Measurements from ENCODE around the gene LIF. TPM values are rescaled to one million over a fixed set of nuclear protein-coding genes. Genes with fewer than 3 reads are reported as not detected.

The LIF gene
- total RNA-seq, 2 donors from 2014 or later: 1.8 to 5.3 TPM

DNA sequence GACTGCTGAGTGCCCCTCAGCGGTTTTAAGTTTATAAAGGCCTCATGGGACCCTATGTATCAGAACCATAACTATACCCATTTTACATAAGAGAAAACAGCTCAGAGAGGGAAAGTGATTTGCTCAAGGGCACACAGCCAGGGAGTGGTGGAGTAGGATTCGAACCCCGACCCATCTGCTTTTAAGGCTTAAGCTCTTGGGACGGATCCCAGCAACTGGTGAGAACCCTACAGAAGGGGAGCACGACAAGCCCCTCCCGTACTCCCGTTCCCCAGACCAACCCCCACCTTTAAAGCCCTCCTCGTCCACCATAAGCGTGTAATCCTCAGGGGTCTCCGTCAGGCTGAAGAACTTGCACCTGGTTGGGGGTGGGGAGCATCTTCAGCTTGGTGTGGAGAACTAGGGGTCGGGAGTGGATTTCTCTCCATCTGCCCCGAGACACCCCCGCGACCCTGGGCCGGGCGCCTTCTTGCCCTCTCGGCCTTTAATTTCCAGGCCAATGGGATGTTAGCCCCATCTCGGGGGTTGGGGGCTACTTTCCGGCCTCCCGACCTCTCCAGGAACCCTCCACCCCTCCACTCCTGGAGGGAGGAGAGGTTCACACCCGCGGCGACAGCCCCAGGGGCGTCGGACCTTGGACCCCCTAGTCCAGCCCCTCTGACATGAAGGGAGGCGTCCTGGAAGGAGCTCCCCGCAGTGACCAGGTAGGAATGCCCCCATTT lies 42.0 kb upstream of the LIF start:
- DNase-seq (no peak), ATAC-seq (no peak)
- Mint-ChIP-seq H3K36me3 (ENCODE audit: low read depth) (peaks cover 4% of the 10 kb centered on the region), H3K27me3 (no peaks in the 10 kb centered on the region), H3K4me1 (peaks cover 28% of the 10 kb centered on the region), H3K27ac (peak overlapping the region; percentile 24), H3K4me3 (peak overlapping the region; percentile 92)
- no peaks in the 10 kb centered on the region for H3K9me3 ChIP-seq (ENCODE audit: control insufficient read depth, low read length, poor library complexity, severe bottlenecking)

DNA sequence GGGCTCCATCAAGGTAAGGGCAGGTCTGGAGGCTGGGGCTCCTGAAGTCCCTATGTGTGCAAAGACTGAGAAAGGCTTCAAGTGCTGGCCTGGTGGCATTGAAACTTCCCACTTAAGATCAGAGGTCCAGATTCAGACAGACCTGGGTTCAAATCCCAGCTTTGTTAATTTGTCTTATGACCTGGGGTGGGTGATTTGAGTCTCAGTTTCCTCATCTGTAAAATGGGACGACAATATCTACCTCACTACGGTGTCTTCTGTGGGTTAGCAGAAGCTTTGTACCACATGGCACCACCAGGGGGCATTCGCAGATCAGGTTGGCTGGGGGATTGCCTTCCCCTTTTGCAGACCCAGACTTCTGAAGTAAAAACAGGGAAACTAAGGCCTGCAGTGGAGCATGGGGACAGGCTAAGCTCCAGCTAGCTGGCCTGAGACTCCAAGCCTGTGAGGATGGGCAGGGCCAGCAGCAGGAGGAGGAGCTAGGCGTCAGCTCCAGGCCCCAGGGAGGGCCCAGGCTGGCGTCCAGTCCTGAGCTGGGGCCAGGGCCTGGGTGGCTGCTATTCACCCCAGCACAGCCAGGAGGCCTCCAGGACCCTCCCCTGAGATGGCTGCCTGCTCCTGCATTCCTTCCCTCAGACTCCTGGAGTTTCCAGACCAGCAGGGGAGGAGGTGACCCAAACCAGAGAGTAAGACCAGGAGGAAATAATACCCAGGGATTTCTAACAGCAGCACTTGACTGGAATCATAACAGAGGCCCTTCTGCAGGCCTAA lies 41.3 kb upstream of the LIF start:
- Mint-ChIP-seq H3K36me3 (ENCODE audit: low read depth) (peaks cover 3% of the 10 kb centered on the region), H3K27ac (peak overlapping the region; percentile 24), H3K4me1 (peaks cover 33% of the 10 kb centered on the region), H3K4me3 (peak overlapping the region; percentile 92), H3K27me3 (no peaks in the 10 kb centered on the region)
- peak; percentile 57 for ATAC-seq
- DNase-seq: peak; percentile 67 to 86 (median 74)
- H3K9me3 ChIP-seq (ENCODE audit: control insufficient read depth, low read length, poor library complexity, severe bottlenecking): no peaks in the 10 kb centered on the region

DNA sequence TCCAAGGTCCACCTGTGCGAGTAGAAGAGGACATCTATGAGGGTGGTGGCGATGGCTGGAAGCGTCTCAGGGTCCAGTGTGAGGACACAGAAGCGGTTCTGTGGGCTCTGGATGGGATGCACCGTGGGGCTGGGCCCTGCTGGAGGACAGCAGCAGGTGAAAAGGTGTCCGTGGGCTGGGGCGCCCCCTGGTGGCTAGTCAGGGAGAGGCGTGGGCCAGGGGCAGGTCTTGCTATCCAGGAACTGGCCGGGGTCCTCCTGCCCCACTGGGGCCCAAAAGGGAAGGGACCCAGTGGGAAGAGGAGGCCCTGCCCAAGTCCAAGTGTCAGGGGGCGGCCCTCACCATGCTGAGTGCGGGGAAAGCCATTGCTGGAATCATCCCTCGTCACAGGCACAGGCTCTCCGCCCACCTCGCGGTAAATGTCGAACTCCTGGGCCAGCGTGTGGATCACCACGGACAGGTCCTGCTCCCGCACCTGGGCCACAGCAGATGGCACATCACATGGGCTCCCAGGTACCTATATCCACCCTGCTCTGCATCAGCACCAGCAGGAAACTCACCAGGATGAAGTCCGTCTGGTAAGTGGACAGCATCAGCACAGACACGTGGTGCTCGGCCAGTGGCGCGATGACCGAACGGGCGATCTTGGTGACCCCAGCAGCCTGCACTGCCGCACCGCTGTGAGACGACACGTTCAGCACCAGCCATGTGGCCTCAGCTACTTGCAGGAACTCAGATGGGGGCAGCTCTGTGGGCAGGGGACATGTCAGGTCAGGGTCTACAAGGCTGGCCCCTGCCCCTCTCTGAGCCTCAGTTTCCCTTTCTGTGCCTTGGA lies 40.5 kb upstream of the LIF start:
- Mint-ChIP-seq H3K4me3 (peak overlapping the region; percentile 50), H3K36me3 (ENCODE audit: low read depth) (peaks cover 3% of the 10 kb centered on the region), H3K27ac (peak overlapping the region; percentile 79), H3K4me1 (peaks cover 37% of the 10 kb centered on the region), H3K27me3 (no peaks in the 10 kb centered on the region)
- no peaks in the 10 kb centered on the region for H3K9me3 ChIP-seq (ENCODE audit: control insufficient read depth, low read length, poor library complexity, severe bottlenecking)
- DNase-seq: peak; percentile 77 to 84 (median 82)
- ATAC-seq: peak; percentile 38

DNA sequence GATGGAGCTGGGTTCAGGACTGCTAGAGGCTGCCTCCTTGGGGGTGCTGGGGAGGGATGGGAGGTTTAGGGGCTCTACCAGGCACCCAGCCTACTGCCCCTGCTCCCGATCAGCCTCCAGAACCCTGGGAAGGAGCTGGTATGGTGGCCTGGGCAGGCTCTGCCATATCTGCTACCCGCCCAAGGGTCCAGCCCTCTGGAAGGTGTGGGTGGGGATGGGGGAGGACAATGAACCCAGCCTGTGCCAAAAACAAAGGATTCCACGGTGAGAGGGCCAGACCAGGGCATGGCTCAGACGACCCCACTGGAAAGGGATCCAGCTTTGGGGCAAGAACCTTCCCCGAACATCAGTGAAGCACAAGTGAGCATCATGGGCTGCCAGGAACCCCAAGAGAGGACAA lies 39.8 kb upstream of the LIF start:
- Mint-ChIP-seq H3K27ac (peak overlapping the region; percentile 79), H3K27me3 (no peaks in the 10 kb centered on the region), H3K36me3 (ENCODE audit: low read depth) (no peaks in the 10 kb centered on the region), H3K4me3 (peak overlapping the region; percentile 41), H3K4me1 (peaks cover 35% of the 10 kb centered on the region)
- H3K9me3 ChIP-seq (ENCODE audit: control insufficient read depth, low read length, poor library complexity, severe bottlenecking): no peaks in the 10 kb centered on the region
- no peak for ATAC-seq
- DNase-seq: no peak

DNA sequence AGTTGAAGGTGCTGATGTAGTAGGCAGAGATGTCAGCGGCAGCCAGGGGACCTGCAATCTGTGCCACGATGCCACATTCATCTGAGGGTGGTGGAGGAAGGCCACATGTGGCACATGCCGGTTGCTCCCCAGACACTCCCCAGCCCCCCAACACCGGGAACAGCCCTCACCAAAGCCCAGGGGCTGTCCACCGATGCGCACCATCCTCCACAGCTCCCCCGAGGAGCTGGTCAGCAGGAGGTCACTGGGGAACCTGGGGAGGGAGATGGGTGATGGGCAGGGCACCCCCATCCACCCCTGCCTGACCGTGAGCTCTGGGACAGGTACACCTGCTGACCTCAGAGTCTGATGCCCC lies 39.3 kb upstream of the LIF start:
- H3K27me3 Mint-ChIP-seq: no peaks in the 10 kb centered on the region
- H3K9me3 ChIP-seq (ENCODE audit: control insufficient read depth, low read length, poor library complexity, severe bottlenecking): no peaks in the 10 kb centered on the region
- DNase-seq (no peak), ATAC-seq (no peak)
- H3K4me3 Mint-ChIP-seq: no peak overlapping the region
- H3K27ac Mint-ChIP-seq: peak overlapping the region; percentile 79
- peaks cover 35% of the 10 kb centered on the region for H3K4me1 Mint-ChIP-seq
- H3K36me3 Mint-ChIP-seq (ENCODE audit: low read depth): no peaks in the 10 kb centered on the region

DNA sequence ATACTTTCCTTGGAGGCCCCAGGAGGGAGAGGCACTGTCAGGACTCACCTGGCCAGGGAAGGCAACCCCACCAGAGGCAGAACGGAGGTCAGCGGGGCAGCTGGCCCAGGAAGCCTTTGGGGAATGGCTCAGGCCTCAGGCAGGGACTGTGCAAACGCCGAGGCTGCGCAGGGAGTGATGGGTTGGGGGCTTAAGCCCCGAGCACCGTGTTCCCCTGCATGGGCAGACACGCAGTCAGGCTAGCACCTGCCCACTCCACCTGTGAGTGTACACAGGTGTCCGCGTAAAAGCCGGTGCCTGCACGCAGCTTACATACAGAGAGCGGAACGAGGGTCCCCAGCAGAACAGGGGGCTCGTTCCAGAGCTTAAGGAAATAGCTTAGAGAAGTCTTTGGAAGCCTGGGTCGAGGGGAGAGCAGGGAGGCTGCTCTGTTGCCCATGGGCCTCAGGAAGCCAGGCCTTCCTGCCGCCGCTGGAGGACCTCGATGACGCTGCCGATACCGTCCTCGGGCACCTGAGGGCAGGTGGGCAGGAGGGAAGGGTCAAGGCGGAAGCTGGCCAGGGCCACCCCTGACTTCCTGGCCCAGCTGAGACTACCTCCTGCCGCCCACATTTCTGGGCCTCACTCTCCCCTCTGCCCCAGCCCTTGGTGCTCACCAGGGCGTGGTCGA lies 38.8 kb upstream of the LIF start:
- Mint-ChIP-seq H3K4me1 (peaks cover 33% of the 10 kb centered on the region), H3K36me3 (ENCODE audit: low read depth) (no peaks in the 10 kb centered on the region), H3K27ac (no peak overlapping the region), H3K4me3 (peak overlapping the region; percentile 57), H3K27me3 (no peaks in the 10 kb centered on the region)
- DNase-seq (no peak), ATAC-seq (no peak)
- H3K9me3 ChIP-seq (ENCODE audit: control insufficient read depth, low read length, poor library complexity, severe bottlenecking): no peaks in the 10 kb centered on the region

DNA sequence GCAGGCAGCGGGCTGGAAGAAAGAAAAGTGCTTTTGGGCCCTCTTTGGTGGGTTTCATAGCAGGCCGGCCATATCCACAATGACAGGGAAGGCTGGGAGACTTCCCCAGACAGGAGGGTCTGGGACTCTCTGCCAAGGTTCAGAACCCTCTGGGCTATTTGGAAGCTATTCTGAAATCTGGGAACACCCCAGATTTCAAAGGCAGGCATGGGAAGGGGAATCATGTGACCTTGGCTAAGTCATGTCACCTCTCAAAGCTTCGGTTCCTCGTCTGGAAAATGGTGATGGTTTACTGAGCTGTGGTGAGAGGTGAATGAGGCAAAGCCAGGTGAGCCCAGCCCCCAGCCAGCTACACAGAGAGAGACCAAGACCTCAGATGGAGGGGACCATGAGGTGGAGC lies 38.1 kb upstream of the LIF start:
- Mint-ChIP-seq H3K4me1 (peaks cover 32% of the 10 kb centered on the region), H3K27me3 (no peaks in the 10 kb centered on the region), H3K36me3 (ENCODE audit: low read depth) (no peaks in the 10 kb centered on the region), H3K4me3 (peak overlapping the region; percentile 57), H3K27ac (no peak overlapping the region)
- H3K9me3 ChIP-seq (ENCODE audit: control insufficient read depth, low read length, poor library complexity, severe bottlenecking): no peaks in the 10 kb centered on the region
- ATAC-seq (no peak), DNase-seq (no peak)

DNA sequence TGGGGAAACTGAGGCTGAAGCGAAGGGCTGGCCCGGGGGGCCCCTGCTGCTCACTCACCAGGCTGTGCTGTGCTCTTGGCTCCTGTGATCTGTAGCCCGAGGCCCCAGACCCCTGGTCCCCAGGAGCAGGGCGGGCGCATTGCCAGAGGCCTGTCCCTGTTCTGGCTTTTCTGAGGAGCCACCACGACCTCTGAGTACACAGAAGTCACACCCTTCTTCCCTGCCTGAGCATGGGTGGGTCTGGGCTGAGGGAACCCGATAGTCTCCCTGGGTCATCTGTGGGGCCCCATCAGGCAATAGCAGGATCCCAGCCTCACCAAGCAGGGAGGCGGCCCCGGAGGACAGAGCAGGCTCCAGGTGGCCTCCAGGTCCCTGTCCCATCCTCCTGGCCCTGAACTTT lies 37.6 kb upstream of the LIF start:
- no peaks in the 10 kb centered on the region for H3K36me3 Mint-ChIP-seq (ENCODE audit: low read depth)
- H3K4me3 Mint-ChIP-seq: peak overlapping the region; percentile 49
- H3K9me3 ChIP-seq (ENCODE audit: control insufficient read depth, low read length, poor library complexity, severe bottlenecking): no peaks in the 10 kb centered on the region
- ATAC-seq: no peak
- peaks cover 33% of the 10 kb centered on the region for H3K4me1 Mint-ChIP-seq
- H3K27me3 Mint-ChIP-seq: no peaks in the 10 kb centered on the region
- no peak overlapping the region for H3K27ac Mint-ChIP-seq
- no peak for DNase-seq

DNA sequence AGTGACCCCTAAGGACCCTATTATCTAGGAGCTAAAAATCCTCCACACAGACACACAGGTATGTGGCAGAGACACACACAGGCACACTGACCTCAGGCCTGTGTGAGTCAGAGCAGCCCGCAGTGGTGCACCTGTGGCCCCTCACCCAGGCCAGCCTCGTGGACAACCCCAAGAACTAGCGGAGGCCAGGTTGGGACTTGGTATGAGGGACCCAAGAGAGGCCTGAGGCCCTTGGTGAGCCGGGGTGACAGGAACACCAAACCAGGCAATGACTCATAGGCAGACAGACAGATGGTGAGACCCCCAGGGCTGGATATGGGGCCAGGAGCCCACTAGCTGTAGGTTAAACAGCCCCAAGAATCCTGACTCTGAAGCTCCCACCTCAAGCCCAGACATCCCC lies 36.8 kb upstream of the LIF start:
- no peak for DNase-seq
- peaks cover 37% of the 10 kb centered on the region for H3K4me1 Mint-ChIP-seq
- no peak for ATAC-seq
- no peaks in the 10 kb centered on the region for H3K36me3 Mint-ChIP-seq (ENCODE audit: low read depth)
- H3K9me3 ChIP-seq (ENCODE audit: control insufficient read depth, low read length, poor library complexity, severe bottlenecking): no peaks in the 10 kb centered on the region
- H3K4me3 Mint-ChIP-seq: peak overlapping the region; percentile 55
- peak overlapping the region; percentile 32 for H3K27ac Mint-ChIP-seq
- no peaks in the 10 kb centered on the region for H3K27me3 Mint-ChIP-seq

DNA sequence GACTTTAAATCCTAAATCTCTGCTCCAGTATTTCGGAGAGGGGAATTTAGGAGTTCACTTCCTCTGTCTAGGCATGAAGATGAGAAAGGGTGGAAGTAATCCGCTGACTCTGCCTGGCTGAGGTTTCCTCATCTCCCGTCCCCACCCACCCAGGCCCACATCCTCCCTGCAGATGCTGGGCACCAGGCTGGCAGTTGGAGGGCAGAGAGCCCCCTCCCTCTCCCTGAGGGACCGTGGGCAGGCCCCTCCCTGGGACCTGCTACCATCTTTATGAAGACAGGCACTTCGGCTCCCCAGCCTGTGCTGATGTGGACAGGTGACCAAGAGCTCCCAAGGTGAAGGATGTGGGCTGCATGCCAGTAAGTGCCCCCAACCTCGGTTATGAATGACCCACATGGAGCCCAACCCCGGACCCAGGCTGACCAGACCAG lies 36.1 kb upstream of the LIF start:
- Mint-ChIP-seq H3K36me3 (ENCODE audit: low read depth) (no peaks in the 10 kb centered on the region), H3K4me1 (peaks cover 31% of the 10 kb centered on the region), H3K27me3 (no peaks in the 10 kb centered on the region), H3K4me3 (peak overlapping the region; percentile 12), H3K27ac (peak overlapping the region; percentile 32)
- H3K9me3 ChIP-seq (ENCODE audit: control insufficient read depth, low read length, poor library complexity, severe bottlenecking): no peaks in the 10 kb centered on the region
- ATAC-seq (no peak), DNase-seq (no peak)

DNA sequence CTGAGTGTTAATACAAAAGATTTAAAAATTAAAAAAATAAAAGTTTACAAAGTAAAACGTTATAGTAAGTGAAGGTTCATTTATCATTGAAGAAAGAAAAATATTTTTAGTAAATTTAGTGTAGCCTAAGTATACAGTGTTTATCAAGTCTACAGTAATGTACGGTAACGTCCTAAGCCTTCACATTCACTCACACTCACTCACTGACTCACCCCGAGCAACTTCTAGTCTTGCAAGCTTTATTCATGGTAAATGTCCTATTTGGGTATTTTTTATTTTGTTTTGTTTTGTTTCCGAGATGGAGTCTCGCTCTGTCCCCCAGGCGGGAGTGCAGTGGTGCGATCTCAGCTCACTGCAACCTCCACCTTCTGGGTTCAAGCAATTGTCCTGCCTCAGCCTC lies 33.9 kb upstream of the LIF start:
- DNase-seq (no peak), ATAC-seq (no peak)
- no peaks in the 10 kb centered on the region for H3K27me3 Mint-ChIP-seq
- H3K36me3 Mint-ChIP-seq (ENCODE audit: low read depth): no peaks in the 10 kb centered on the region
- H3K4me1 Mint-ChIP-seq: peaks cover 37% of the 10 kb centered on the region
- H3K4me3 Mint-ChIP-seq: no peak overlapping the region
- H3K9me3 ChIP-seq (ENCODE audit: control insufficient read depth, low read length, poor library complexity, severe bottlenecking): no peaks in the 10 kb centered on the region
- H3K27ac Mint-ChIP-seq: no peak overlapping the region

DNA sequence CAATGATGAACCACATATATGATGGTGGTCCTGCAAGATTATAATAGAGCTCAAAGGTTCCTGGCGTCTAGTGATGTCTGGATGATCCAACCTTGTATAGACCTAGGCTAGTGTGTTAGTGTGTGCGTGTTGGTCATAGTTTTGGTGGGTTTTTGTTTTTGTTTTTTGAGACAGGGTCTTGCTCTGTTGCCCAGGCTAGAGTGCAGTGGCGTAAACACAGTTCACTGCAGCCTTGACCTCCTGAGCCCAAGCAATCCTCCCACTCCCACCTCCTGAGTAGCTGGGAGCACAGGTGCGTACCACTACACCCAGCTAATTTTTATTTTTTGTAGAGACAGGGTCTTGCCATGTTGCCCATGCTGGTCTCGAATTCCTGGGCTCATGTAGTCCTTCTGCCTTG lies 33.4 kb upstream of the LIF start:
- Mint-ChIP-seq H3K36me3 (ENCODE audit: low read depth) (no peaks in the 10 kb centered on the region), H3K27me3 (no peaks in the 10 kb centered on the region), H3K4me3 (peak overlapping the region; percentile 47), H3K27ac (no peak overlapping the region), H3K4me1 (peaks cover 39% of the 10 kb centered on the region)
- no peaks in the 10 kb centered on the region for H3K9me3 ChIP-seq (ENCODE audit: control insufficient read depth, low read length, poor library complexity, severe bottlenecking)
- DNase-seq: no peak
- ATAC-seq: no peak
